IMR-90 (cell line): ENCODE results near the gene TXLNA. TPM values are rescaled to one million over a fixed set of nuclear protein-coding genes. Genes with fewer than 3 reads are reported as not detected.

Source experiments
- ATAC-seq: fragments of 200-7000 bp; cut with Tn5 transposase; 2 replicates; pipeline ENCODE4 v1.9.1; 2020; ENCODE audit warnings: low read depth, mild to moderate bottlenecking, moderate library complexity
- BruUV-seq: library from RNA; stranded (reverse); fragments of 400-500 nt; replicated peaks from 2 replicates; lab custom pipeline; 2021; lab: Mats Ljungman, UMichigan
- CTCF ChIA-PET: fragments of 300-600 bp; formaldehyde crosslinking; extraction: SDS; loops from one replicate; lab custom pipeline; 2021; ENCODE audit warnings: antibody characterized with exemption; lab: Yijun Ruan, JAX
- POLR2A ChIA-PET: fragments of 300-600 bp; sonication (Branson Sonifier 250); formaldehyde crosslinking; loops from one replicate; lab custom pipeline; 2022; ENCODE audit warnings: antibody characterized with exemption; ENCODE audit not compliant: unreplicated experiment; lab: Charles Lee
- DNase-seq: peaks from one replicate; pipeline ENCODE4 v3.0.0; 2013
- H2AFZ ChIP-seq: replicated peaks from 2 replicates; pipeline ENCODE3; 2013; ENCODE audit warnings: low read length, mild to moderate bottlenecking; ENCODE audit not compliant: poor library complexity
- H2AK5ac ChIP-seq: 2 replicates; pipeline ENCODE4 v1.6.1; 2013; ENCODE audit warnings: low read depth, low read length, inconsistent platforms
- H2AK9ac ChIP-seq: replicated peaks from 2 replicates; pipeline ENCODE3; 2013; ENCODE audit warnings: mild to moderate bottlenecking, low read depth, low read length, moderate library complexity; ENCODE audit not compliant: poor library complexity
- H2BK120ac ChIP-seq: 2 replicates; pipeline ENCODE4 v1.6.1; 2013; ENCODE audit warnings: low read depth, low read length, inconsistent platforms
- H2BK15ac ChIP-seq: 3 replicates; pipeline ENCODE4 v1.6.1; 2013; ENCODE audit warnings: low read depth, low read length, inconsistent platforms
- H2BK20ac ChIP-seq: 2 replicates; pipeline ENCODE4 v1.6.1; 2013; ENCODE audit warnings: low read depth, mild to moderate bottlenecking, inconsistent platforms, low read length, moderate library complexity
- H2BK5ac ChIP-seq: 2 replicates; pipeline ENCODE4 v1.6.1; 2013; ENCODE audit warnings: mild to moderate bottlenecking, low read depth, low read length, inconsistent platforms; ENCODE audit not compliant: poor library complexity, severe bottlenecking
- H3K14ac ChIP-seq: replicated peaks from 2 replicates; pipeline ENCODE4 v1.6.1; 2013; ENCODE audit warnings: low read depth, low read length, inconsistent platforms
- H3K18ac ChIP-seq: 2 replicates; pipeline ENCODE4 v1.6.1; 2013; ENCODE audit warnings: low read depth, low read length, control low read depth
- H3K23ac ChIP-seq: 2 replicates; pipeline ENCODE4 v1.6.1; 2013; ENCODE audit warnings: low read depth, low read length, inconsistent platforms
- H3K27ac ChIP-seq: 2 replicates; pipeline ENCODE4 v1.5.1; 2013; ENCODE audit warnings: mild to moderate bottlenecking, control low read depth, low read length; ENCODE audit not compliant: insufficient read depth
- H3K27me3 ChIP-seq: 2 replicates; pipeline ENCODE4 v1.6.1; 2013; ENCODE audit warnings: low read length; ENCODE audit not compliant: control insufficient read depth, insufficient read depth
- H3K36me3 ChIP-seq: 2 replicates; pipeline ENCODE4 v1.6.1; 2013; ENCODE audit warnings: low read length, mixed read lengths; ENCODE audit not compliant: control insufficient read depth, insufficient read depth
- H3K4ac ChIP-seq: 2 replicates; pipeline ENCODE4 v1.6.1; 2013; ENCODE audit warnings: low read depth, low read length, inconsistent platforms
- H3K4me1 ChIP-seq: 2 replicates; pipeline ENCODE4 v1.6.1; 2013; ENCODE audit warnings: low read length, mixed read lengths; ENCODE audit not compliant: control insufficient read depth, insufficient read depth
- H3K4me2 ChIP-seq: 2 replicates; pipeline ENCODE4 v1.6.1; 2013; ENCODE audit warnings: low read depth, mild to moderate bottlenecking, control low read depth, low read length, moderate library complexity
- H3K4me3 ChIP-seq: 2 replicates; pipeline ENCODE4 v1.5.1; 2013; ENCODE audit warnings: low read depth, mild to moderate bottlenecking, control low read depth, low read length, moderate library complexity; ENCODE audit not compliant: insufficient read depth
- H3K56ac ChIP-seq: 2 replicates; pipeline ENCODE4 v1.6.1; 2013; ENCODE audit warnings: low read length, inconsistent platforms; ENCODE audit not compliant: insufficient read depth; ENCODE audit errors: extremely low read depth
- H3K79me1 ChIP-seq, 2 experiments: 2 replicates each; pipeline ENCODE4 v1.6.1; 2013; ENCODE audit warnings: low read length in 2 of 2, inconsistent platforms in 1 of 2, low read depth in 1 of 2
- H3K9ac ChIP-seq: 2 replicates; pipeline ENCODE4 v1.6.1; 2013; ENCODE audit warnings: low read depth, low read length, control low read depth
- H3K9me1 ChIP-seq: 2 replicates; pipeline ENCODE4 v1.6.1; 2013; ENCODE audit warnings: low read length, inconsistent platforms; ENCODE audit not compliant: insufficient read depth
- H3K9me3 ChIP-seq: 2 replicates; pipeline ENCODE4 v1.6.1; 2013; ENCODE audit warnings: low read length; ENCODE audit not compliant: control insufficient read depth, insufficient read depth
- H4K20me1 ChIP-seq: 2 replicates; pipeline ENCODE4 v1.6.1; 2013; ENCODE audit warnings: low read length, inconsistent platforms; ENCODE audit not compliant: insufficient read depth
- H4K5ac ChIP-seq: 2 replicates; pipeline ENCODE4 v1.6.1; 2013; ENCODE audit warnings: mild to moderate bottlenecking, low read depth, low read length, control low read depth
- H4K8ac ChIP-seq, 2 experiments: 2 replicates each; pipeline ENCODE4 v1.6.1; 2013; ENCODE audit warnings: low read depth in 2 of 2, low read length in 2 of 2, control low read depth in 1 of 2, inconsistent platforms in 1 of 2
- H4K91ac ChIP-seq: 2 replicates; pipeline ENCODE4 v1.6.1; 2013; ENCODE audit warnings: low read depth, low read length, inconsistent platforms; ENCODE audit not compliant: insufficient read depth
- BHLHE40 ChIP-seq: fragments of 150-350 bp; IDR thresholded peaks from 2 replicates; pipeline ENCODE4 v1.6.1; 2016; ENCODE audit warnings: mild to moderate bottlenecking, low read depth, low read length
- CEBPB ChIP-seq: IDR thresholded peaks from 2 replicates; pipeline ENCODE4 v1.6.1; 2012; ENCODE audit warnings: low read depth, low read length, improper control_type of control experiment
- CHD1 ChIP-seq: IDR thresholded peaks from 2 replicates; pipeline ENCODE4 v1.6.1; 2012; ENCODE audit warnings: low read depth, low read length, improper control_type of control experiment
- FOS ChIP-seq: fragments of 150-350 bp; IDR thresholded peaks from 2 replicates; pipeline ENCODE4 v1.6.1; 2016; ENCODE audit warnings: low read depth, low read length
- MAFK ChIP-seq: IDR thresholded peaks from 2 replicates; pipeline ENCODE4 v1.6.1; 2012; ENCODE audit warnings: low read depth, low read length, improper control_type of control experiment
- MAZ ChIP-seq: IDR thresholded peaks from 2 replicates; pipeline ENCODE4 v1.6.1; 2012; ENCODE audit warnings: low read depth, mild to moderate bottlenecking, low read length, improper control_type of control experiment, moderate library complexity, borderline replicate concordance
- MXI1 ChIP-seq: IDR thresholded peaks from 2 replicates; pipeline ENCODE4 v1.6.1; 2012; ENCODE audit warnings: low read depth, mild to moderate bottlenecking, low read length, moderate library complexity, borderline replicate concordance
- POLR2A ChIP-seq: IDR thresholded peaks from 2 replicates; pipeline ENCODE4 v1.6.1; 2012; ENCODE audit warnings: mild to moderate bottlenecking, low read depth, low read length
- RAD21 ChIP-seq: IDR thresholded peaks from 2 replicates; pipeline ENCODE4 v1.6.1; 2012; ENCODE audit warnings: low read length, improper control_type of control experiment
- RCOR1 ChIP-seq: IDR thresholded peaks from 2 replicates; pipeline ENCODE4 v1.6.1; 2012; ENCODE audit warnings: mild to moderate bottlenecking, low read length, improper control_type of control experiment; ENCODE audit not compliant: insufficient replicate concordance
- RFX5 ChIP-seq: IDR thresholded peaks from 2 replicates; pipeline ENCODE4 v1.8.0; 2012; ENCODE audit warnings: low read depth, mild to moderate bottlenecking, low read length, moderate library complexity
- SMC3 ChIP-seq: fragments of 150-350 bp; IDR thresholded peaks from 2 replicates; pipeline ENCODE4 v1.6.1; 2016; ENCODE audit warnings: low read depth, mild to moderate bottlenecking, antibody characterized with exemption, low read length, moderate library complexity
- WGBS, 2 experiments: methylation state at CpG; one replicate each; pipeline versions ENCODE4 v1.1.5 to v1.1.7; 2013; ENCODE audit warnings: missing lambda C conversion rate in 2 of 2; ENCODE audit not compliant: insufficient read length in 1 of 2; ENCODE audit errors: extremely low coverage in 2 of 2; 5-methylcytosine and 5-hydroxymethylcytosine counted together
- dilution Hi-C: fragments of 300-500 bp; cut with HindIII; formaldehyde crosslinking; loops from one replicate; pipeline ENCODE4 v1.14.3; 2018; ENCODE audit warnings: low sequenced_read_pairs; ENCODE audit not compliant: unreplicated experiment
- in situ Hi-C: fragments of 300-500 bp; cut with MboI; formaldehyde crosslinking; loops from 3 replicates; pipeline ENCODE4 v1.14.3; 2019; ENCODE audit warnings: low sequenced_read_pairs, inconsistent platforms, mixed read lengths
- intact Hi-C: fragments of 100-400 bp; cut with micrococcal nuclease; formaldehyde crosslinking; loops from 2 replicates; pipeline ENCODE4 v1.10.0; 2022
- polyA plus RNA-seq, 3 experiments: library from polyadenylated mRNA; depleted of rRNA; stranded (reverse); fragments of >200 nt; gene quantifications; 2 replicates each; pipeline ENCODE4 v1.2.3, GENCODE V29; 2012; ENCODE audit warnings: low replicate concordance in 1 of 3
- total RNA-seq: library from RNA; depleted of rRNA; stranded (reverse); fragments of >200 nt; gene quantifications from 2 replicates; pipeline ENCODE4 v1.2.3, GENCODE V29; 2012
- TF ChIP-seq, protein P1 (sequence below): fragments of 150-350 bp; IDR thresholded peaks from 2 replicates; pipeline ENCODE4 v1.6.1; 2016; ENCODE audit warnings: low read depth, mild to moderate bottlenecking, low read length, moderate library complexity, borderline replicate concordance
- TF ChIP-seq, protein P2 (sequence below): conservative IDR thresholded peaks from 2 replicates; pipeline ENCODE4 v1.5.1; 2012; ENCODE audit warnings: mild to moderate bottlenecking, low read depth, low read length, improper control_type of control experiment

The TXLNA gene
- total and polyA plus RNA-seq, 2 of the 4 experiments (the other 2 are of a cell fraction): 47.6 to 102 TPM

DNA sequence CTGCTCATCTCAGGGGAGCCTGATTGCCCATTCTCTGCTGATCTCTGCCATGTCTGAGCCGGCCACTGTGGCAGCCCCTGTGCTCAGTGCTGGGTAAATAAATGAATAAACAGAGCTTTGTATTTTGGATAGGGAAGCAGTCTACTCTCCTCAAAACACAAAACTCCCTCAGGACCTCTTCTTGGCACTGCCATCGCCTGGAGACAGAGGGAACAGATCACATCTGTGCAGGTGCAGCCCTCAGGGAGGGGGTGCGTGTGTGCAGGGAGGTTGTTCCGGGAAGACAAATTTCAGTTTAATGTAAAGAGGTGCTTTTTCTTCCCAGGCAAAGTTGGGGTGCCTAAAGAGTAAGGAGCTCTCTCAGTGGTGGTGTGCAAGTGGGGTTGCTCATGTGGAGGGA is 59.9 kb downstream of the TXLNA start:
- Histone ChIP-seq H2BK5ac (no peak overlapping the region), H3K36me3 (peaks cover 2% of the 10 kb centered on the region; the same call in 1 of the 2 replicates), H3K56ac (no peak overlapping the region), H3K9me3 (no peaks in the 10 kb centered on the region), H2AK9ac (peak overlapping the region; percentile 92), H3K79me1 (peaks cover 0 to 35% of the 10 kb centered on the region in 2 experiments; a peak in 2 of 4 replicates), H4K5ac (no peak overlapping the region), H3K14ac (no peak overlapping the region), H3K23ac (no peak overlapping the region), H3K9me1 (peaks cover 19% of the 10 kb centered on the region), H3K4me1 (peaks cover 18% of the 10 kb centered on the region), H3K4me3 (no peak overlapping the region), H3K27ac (no peak overlapping the region), H2BK120ac (peak overlapping the region; percentile 68; the same call in 1 of the 2 replicates), H2BK20ac (no peak overlapping the region), H2AFZ (peak overlapping the region; percentile 89), H3K4ac (no peak overlapping the region), H4K91ac (peak overlapping the region; percentile 50), H4K8ac (no peak overlapping the region), H3K18ac (no peak overlapping the region), H3K9ac (no peak overlapping the region), H2BK15ac (no peak overlapping the region), H3K27me3 (no peaks in the 10 kb centered on the region), H4K20me1 (no peaks in the 10 kb centered on the region), H3K4me2 (no peak overlapping the region), H2AK5ac (peak overlapping the region; percentile 51; the same call in 1 of the 2 replicates)
- in situ Hi-C loops (no loop called here), intact Hi-C loops (no loop called here), dilution Hi-C loops (no loop called here)
- ATAC-seq (no peak), DNase-seq (no peak)
- BruUV-seq: no TSS peak
- ChIA-PET POLR2A (no interaction called here), CTCF (interaction anchor here (1.7 kb wide), 1 partner anchor 24 kb away, joined by 5 read pairs; no protein-coding TSS in a partner anchor)
- no CpG with 5 or more reads among the region's 4 CpGs for WGBS, 2 experiments
- TF ChIP-seq POLR2A (no peak), RAD21 (no peak), MAFK (no peak), CEBPB (no peak), SMC3 (no peak), RCOR1 (no peak), FOS (no peak), MAZ (no peak), MXI1 (no peak), RFX5 (no peak), CHD1 (no peak), BHLHE40 (no peak)
- TF ChIP-seq, protein P1, sequence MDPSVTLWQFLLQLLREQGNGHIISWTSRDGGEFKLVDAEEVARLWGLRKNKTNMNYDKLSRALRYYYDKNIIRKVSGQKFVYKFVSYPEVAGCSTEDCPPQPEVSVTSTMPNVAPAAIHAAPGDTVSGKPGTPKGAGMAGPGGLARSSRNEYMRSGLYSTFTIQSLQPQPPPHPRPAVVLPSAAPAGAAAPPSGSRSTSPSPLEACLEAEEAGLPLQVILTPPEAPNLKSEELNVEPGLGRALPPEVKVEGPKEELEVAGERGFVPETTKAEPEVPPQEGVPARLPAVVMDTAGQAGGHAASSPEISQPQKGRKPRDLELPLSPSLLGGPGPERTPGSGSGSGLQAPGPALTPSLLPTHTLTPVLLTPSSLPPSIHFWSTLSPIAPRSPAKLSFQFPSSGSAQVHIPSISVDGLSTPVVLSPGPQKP: no peak
- TF ChIP-seq, protein P2, sequence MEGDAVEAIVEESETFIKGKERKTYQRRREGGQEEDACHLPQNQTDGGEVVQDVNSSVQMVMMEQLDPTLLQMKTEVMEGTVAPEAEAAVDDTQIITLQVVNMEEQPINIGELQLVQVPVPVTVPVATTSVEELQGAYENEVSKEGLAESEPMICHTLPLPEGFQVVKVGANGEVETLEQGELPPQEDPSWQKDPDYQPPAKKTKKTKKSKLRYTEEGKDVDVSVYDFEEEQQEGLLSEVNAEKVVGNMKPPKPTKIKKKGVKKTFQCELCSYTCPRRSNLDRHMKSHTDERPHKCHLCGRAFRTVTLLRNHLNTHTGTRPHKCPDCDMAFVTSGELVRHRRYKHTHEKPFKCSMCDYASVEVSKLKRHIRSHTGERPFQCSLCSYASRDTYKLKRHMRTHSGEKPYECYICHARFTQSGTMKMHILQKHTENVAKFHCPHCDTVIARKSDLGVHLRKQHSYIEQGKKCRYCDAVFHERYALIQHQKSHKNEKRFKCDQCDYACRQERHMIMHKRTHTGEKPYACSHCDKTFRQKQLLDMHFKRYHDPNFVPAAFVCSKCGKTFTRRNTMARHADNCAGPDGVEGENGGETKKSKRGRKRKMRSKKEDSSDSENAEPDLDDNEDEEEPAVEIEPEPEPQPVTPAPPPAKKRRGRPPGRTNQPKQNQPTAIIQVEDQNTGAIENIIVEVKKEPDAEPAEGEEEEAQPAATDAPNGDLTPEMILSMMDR: no peak
